A172 (cell line): ENCODE measurements around the gene KCNJ12. TPM values are rescaled to one million over a fixed set of nuclear protein-coding genes. Genes with fewer than 3 reads are reported as not detected.
A peak's percentile ranks its signal among the peaks of the same experiment; 100 is the strongest.
"Not testable (repeated sequence)": the region's sequence is repeated elsewhere in the genome, so short reads cannot be mapped to it uniquely, and the experiment has no call there.

Experiments used
- DNase-seq: peaks from one replicate; pipeline ENCODE4 v3.0.0-alpha.2; 2015; ENCODE audit warnings: low spot score
- total RNA-seq: library from RNA; depleted of rRNA; stranded (reverse); fragments of >200 nt; shearing (Covaris generic); gene quantifications from 2 replicates; pipeline ENCODE4 v1.2.3, GENCODE V29; 2014; rRNA removed

KCNJ12 gene
- total RNA-seq = 0.03 and 0.05 TPM in 2 replicates

- DNase-seq = no peak
These were observed at the start of gene KCNJ12 for GRCh38 chr17:21376081-21376758. KCNJ12 (plus strand) TSS chr17:21376357; CDS start chr17:21415343, 38,986 bp downstream.

GRCh38 chr17:21327921-21328320 is 48.2 kb upstream of the KCNJ12 start:
- DNase-seq = not testable (repeated sequence)

- not testable (repeated sequence) for DNase-seq
These were observed 47.4 kb upstream of the KCNJ12 start for GRCh38 chr17:21328778-21329177.

GRCh38 chr17:21330436-21331160 is 45.6 kb upstream of the KCNJ12 start:
- DNase-seq = no peak

- DNase-seq = peak; percentile 50
These were observed 39.4 kb upstream of the KCNJ12 start for GRCh38 chr17:21336541-21337294.

GRCh38 chr17:21337981-21338625 is 38.1 kb upstream of the KCNJ12 start:
- not testable (repeated sequence) for DNase-seq

GRCh38 chr17:21339011-21339410 is 37.1 kb upstream of the KCNJ12 start:
- DNase-seq = no peak

GRCh38 chr17:21339571-21339970 is 36.6 kb upstream of the KCNJ12 start:
- not testable (repeated sequence) for DNase-seq

- DNase-seq = not testable (repeated sequence)
These were observed 35.8 kb upstream of the KCNJ12 start for GRCh38 chr17:21340407-21340806.

GRCh38 chr17:21341279-21341678 is 34.9 kb upstream of the KCNJ12 start:
- DNase-seq = not testable (repeated sequence)

GRCh38 chr17:21341925-21342540 is 34.1 kb upstream of the KCNJ12 start:
- DNase-seq = not testable (repeated sequence)

GRCh38 chr17:21343061-21343949 is 32.9 kb upstream of the KCNJ12 start:
- not testable (repeated sequence) for DNase-seq

- not testable (repeated sequence) for DNase-seq
These were observed 31.4 kb upstream of the KCNJ12 start for GRCh38 chr17:21344801-21345200.

- DNase-seq = no peak
These were observed 30.9 kb upstream of the KCNJ12 start for GRCh38 chr17:21345236-21345635.

- DNase-seq = not testable (repeated sequence)
These were observed 30.1 kb upstream of the KCNJ12 start for GRCh38 chr17:21346107-21346506.

- peak; percentile 69 for DNase-seq
These were observed 29.4 kb upstream of the KCNJ12 start for GRCh38 chr17:21346651-21347250.

GRCh38 chr17:21347660-21348059 is 28.5 kb upstream of the KCNJ12 start:
- not testable (repeated sequence) for DNase-seq

GRCh38 chr17:21348081-21348925 is 27.9 kb upstream of the KCNJ12 start:
- peak; percentile 74 for DNase-seq

GRCh38 chr17:21348926-21349261 is 27.3 kb upstream of the KCNJ12 start:
- not testable (repeated sequence) for DNase-seq
